ENCODE measurements around the gene LDLRAD4. TPM values are rescaled to one million over a fixed set of nuclear protein-coding genes. Genes with fewer than 3 reads are reported as not detected.

LDLRAD4 gene
- total RNA-seq, 1 experiment from 2014 or later, result not detected

GRCh38 chr18:13180614-13181375 lies 37.8 kb upstream of the LDLRAD4 start:
- Histone ChIP-seq H4K20me1 (ENCODE audit: low read length) (no peaks in the 10 kb centered on the region), H3K9me2 (replicated peaks; ENCODE audit: low read length) (no peaks in the 10 kb centered on the region), H3K79me2 (ENCODE audit: low read length) (no peaks in the 10 kb centered on the region), H3F3A (ENCODE audit: low read length, unreplicated experiment) (no peaks in the 10 kb centered on the region), H3K27ac (ENCODE audit: low read length) (no peak overlapping the region), H3K9ac (ENCODE audit: low read length) (no peak overlapping the region), H3K9me3 (ENCODE audit: low read length) (no peaks in the 10 kb centered on the region), H2AFZ (ENCODE audit: low read length) (no peak overlapping the region), H3K27me3 (ENCODE audit: low read length) (peaks cover 56% of the 10 kb centered on the region), H3K4me3 (ENCODE audit: low read length) (no peak overlapping the region), H3K4me1 (ENCODE audit: insufficient read depth, low read length) (no peaks in the 10 kb centered on the region), H3K36me3 (ENCODE audit: low read depth, low read length) (no peaks in the 10 kb centered on the region), H3K4me2 (ENCODE audit: low read length) (no peak overlapping the region)
- POLR2A ChIA-PET (ENCODE audit: unreplicated experiment), result no interaction called here
- no peak for TF ChIP-seq EZH2phosphoT487 (IDR thresholded peaks at IDR 0.05; ENCODE audit: borderline replicate concordance, low read length)
- CTCF ChIA-PET, result no interaction called here
- BruUV-seq (replicated peaks), result no TSS peak
- intact Hi-C loops (cut with micrococcal nuclease), result no loop called here
- ATAC-seq, result no peak
- no peak for DNase-seq

GRCh38 chr18:13181765-13182164 lies 36.8 kb upstream of the LDLRAD4 start:
- DNase-seq (no peak), ATAC-seq (no peak)
- Histone ChIP-seq H3F3A (ENCODE audit: low read length, unreplicated experiment) (no peaks in the 10 kb centered on the region), H3K27me3 (ENCODE audit: low read length) (peaks cover 66% of the 10 kb centered on the region), H3K36me3 (ENCODE audit: low read depth, low read length) (no peaks in the 10 kb centered on the region), H3K4me2 (ENCODE audit: low read length) (no peak overlapping the region), H4K20me1 (ENCODE audit: low read length) (no peaks in the 10 kb centered on the region), H3K9ac (ENCODE audit: low read length) (no peak overlapping the region), H3K4me1 (ENCODE audit: insufficient read depth, low read length) (no peaks in the 10 kb centered on the region), H3K9me3 (ENCODE audit: low read length) (no peaks in the 10 kb centered on the region), H2AFZ (ENCODE audit: low read length) (no peak overlapping the region), H3K27ac (ENCODE audit: low read length) (no peak overlapping the region), H3K9me2 (replicated peaks; ENCODE audit: low read length) (no peaks in the 10 kb centered on the region), H3K79me2 (ENCODE audit: low read length) (no peaks in the 10 kb centered on the region), H3K4me3 (ENCODE audit: low read length) (no peak overlapping the region)
- intact Hi-C loops (cut with micrococcal nuclease), result no loop called here
- CTCF ChIA-PET, result no interaction called here
- BruUV-seq (replicated peaks), result no TSS peak
- TF ChIP-seq EZH2 (IDR thresholded peaks at IDR 0.05; ENCODE audit: low read length, unreplicated experiment), result no peak
- no peak for TF ChIP-seq EZH2phosphoT487 (IDR thresholded peaks at IDR 0.05; ENCODE audit: borderline replicate concordance, low read length)
- TF ChIP-seq CTCF (conservative IDR thresholded peaks at IDR 0.05; ENCODE audit: low read depth, low read length), result no peak
- POLR2A ChIA-PET (ENCODE audit: unreplicated experiment), result no interaction called here

DNA sequence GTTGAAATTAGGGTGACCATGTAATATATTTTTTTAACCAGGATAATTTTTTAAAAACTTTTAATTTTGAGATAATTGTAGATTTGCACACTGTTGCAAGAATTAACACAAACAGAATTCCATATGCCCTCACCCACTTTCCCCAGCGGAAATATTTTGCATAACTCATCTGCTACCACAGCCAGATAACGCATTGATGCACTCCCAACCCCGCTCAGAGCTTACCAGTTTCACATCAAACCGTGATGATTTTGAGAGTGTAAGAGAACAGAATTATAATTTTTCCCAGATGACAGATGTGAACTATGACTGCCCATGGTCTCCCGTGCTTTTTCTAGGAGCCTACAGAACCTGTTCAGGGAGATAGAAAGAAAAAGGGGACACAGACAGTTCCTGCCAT lies 35.2 kb upstream of the LDLRAD4 start:
- Histone ChIP-seq H3K9ac (ENCODE audit: low read length) (no peak overlapping the region), H3K79me2 (ENCODE audit: low read length) (no peaks in the 10 kb centered on the region), H3K9me3 (ENCODE audit: low read length) (no peaks in the 10 kb centered on the region), H3K9me2 (replicated peaks; ENCODE audit: low read length) (no peaks in the 10 kb centered on the region), H3K27me3 (ENCODE audit: low read length) (peaks cover 79% of the 10 kb centered on the region), H3K4me2 (ENCODE audit: low read length) (no peak overlapping the region), H3K4me1 (ENCODE audit: insufficient read depth, low read length) (no peaks in the 10 kb centered on the region), H3K27ac (ENCODE audit: low read length) (no peak overlapping the region), H3F3A (ENCODE audit: low read length, unreplicated experiment) (no peaks in the 10 kb centered on the region), H3K4me3 (ENCODE audit: low read length) (no peak overlapping the region), H2AFZ (ENCODE audit: low read length) (no peak overlapping the region), H3K36me3 (ENCODE audit: low read depth, low read length) (no peaks in the 10 kb centered on the region), H4K20me1 (ENCODE audit: low read length) (no peaks in the 10 kb centered on the region)
- ATAC-seq (no peak), DNase-seq (no peak)
- no TSS peak for BruUV-seq (replicated peaks)
- CTCF ChIA-PET, result no interaction called here
- intact Hi-C loops (cut with micrococcal nuclease), result no loop called here
- POLR2A ChIA-PET (ENCODE audit: unreplicated experiment), result no interaction called here
- TF ChIP-seq EZH2 (IDR thresholded peaks at IDR 0.05; ENCODE audit: low read length, unreplicated experiment) (no peak), CTCF (conservative IDR thresholded peaks at IDR 0.05; ENCODE audit: low read depth, low read length) (no peak), EZH2phosphoT487 (IDR thresholded peaks at IDR 0.05; ENCODE audit: borderline replicate concordance, low read length) (no peak)
